NB4 (cell line): Measurements from ENCODE around the gene SUCNR1.

ENCODE experiments used
- CTCF ChIP-seq: IDR thresholded peaks from one replicate; pipeline ENCODE4 v1.5.1; 2012; ENCODE audit warnings: low read depth, low read length
- POLR2A ChIP-seq: IDR thresholded peaks from 2 replicates; pipeline ENCODE4 v1.6.1; 2011; ENCODE audit warnings: mild to moderate bottlenecking; ENCODE audit not compliant: insufficient read length; ENCODE audit errors: extremely low read depth

GRCh38 chr3:151909681-151910405 lies 36.4 kb downstream of the SUCNR1 start:
- TF ChIP-seq CTCF (no peak), POLR2A (no peak)
